GM23338 (cell line): Measurements from ENCODE around the gene ZNF208. TPM values are rescaled to one million over a fixed set of nuclear protein-coding genes. Genes with fewer than 3 reads are reported as not detected.

Experiments
- ATAC-seq: fragments of 200-7000 bp; cut with Tn5 transposase; 3 replicates; pipeline ENCODE4 v1.9.1; 2020
- DNase-seq: peaks from one replicate; pipeline ENCODE4 v3.0.0-alpha.2; 2015; ENCODE audit warnings: low spot score
- H2AFZ ChIP-seq: fragments of 200-600 bp; sonication (generic); 2 replicates; pipeline ENCODE4 v1.8.0; 2016; ENCODE audit warnings: antibody characterized with exemption, mild to moderate bottlenecking, moderate library complexity
- H3F3A ChIP-seq: fragments of 200-600 bp; sonication (generic); replicated peaks from 2 replicates; pipeline ENCODE4 v1.8.0; 2017; ENCODE audit warnings: antibody characterized with exemption, mixed run types, low read depth
- H3K27ac ChIP-seq: fragments of 200-600 bp; sonication (generic); 2 replicates; pipeline ENCODE4 v1.6.1; 2016; ENCODE audit warnings: low read depth
- H3K27me3 ChIP-seq: fragments of 200-600 bp; sonication (generic); 2 replicates; pipeline ENCODE4 v1.8.0; 2016; ENCODE audit warnings: mild to moderate bottlenecking, mixed run types, moderate library complexity; ENCODE audit not compliant: insufficient read depth
- H3K36me3 ChIP-seq: fragments of 200-600 bp; sonication (generic); 2 replicates; pipeline ENCODE4 v1.8.0; 2016; ENCODE audit warnings: mild to moderate bottlenecking; ENCODE audit not compliant: insufficient read depth
- H3K4me1 ChIP-seq: fragments of 200-600 bp; sonication (generic); 2 replicates; pipeline ENCODE4 v1.8.0; 2016; ENCODE audit warnings: mild to moderate bottlenecking, moderate library complexity; ENCODE audit not compliant: insufficient read depth
- H3K4me2 ChIP-seq: fragments of 200-600 bp; sonication (generic); 2 replicates; pipeline ENCODE4 v1.7.1; 2017; ENCODE audit warnings: mixed run types
- H3K4me3 ChIP-seq: fragments of 200-600 bp; sonication (generic); 2 replicates; pipeline ENCODE4 v1.6.1; 2016; ENCODE audit warnings: mixed run types
- H3K79me2 ChIP-seq: fragments of 200-600 bp; sonication (generic); replicated peaks from 2 replicates; pipeline ENCODE4 v1.8.0; 2017; ENCODE audit warnings: mild to moderate bottlenecking; ENCODE audit not compliant: insufficient read depth
- H3K9me2 ChIP-seq: fragments of 200-600 bp; sonication (generic); 2 replicates; pipeline ENCODE4 v1.8.0; 2017; ENCODE audit not compliant: insufficient read depth
- H4K20me1 ChIP-seq: fragments of 200-600 bp; sonication (generic); replicated peaks from 2 replicates; pipeline ENCODE4 v1.8.0; 2017; ENCODE audit warnings: mild to moderate bottlenecking; ENCODE audit not compliant: insufficient read depth
- H3K27ac Mint-ChIP-seq: 2 replicates; pipeline ENCODE4 v1.8.0; 2020; ENCODE audit warnings: inconsistent platforms, mild to moderate bottlenecking, moderate library complexity, mixed read lengths
- H3K27me3 Mint-ChIP-seq: 3 replicates; pipeline ENCODE4 v1.8.0; 2022; ENCODE audit warnings: low read depth, mild to moderate bottlenecking, moderate library complexity, mixed read lengths, inconsistent platforms; ENCODE audit not compliant: insufficient read depth, poor library complexity
- H3K36me3 Mint-ChIP-seq: 3 replicates; pipeline ENCODE4 v1.8.0; 2021; ENCODE audit warnings: low read depth, mild to moderate bottlenecking, inconsistent platforms, moderate library complexity, mixed read lengths
- H3K4me1 Mint-ChIP-seq: 3 replicates; pipeline ENCODE4 v1.8.0; 2020; ENCODE audit warnings: mild to moderate bottlenecking, inconsistent platforms, mixed read lengths
- H3K4me3 Mint-ChIP-seq: 3 replicates; pipeline ENCODE4 v1.8.0; 2021; ENCODE audit warnings: moderate library complexity, mild to moderate bottlenecking, inconsistent platforms, mixed read lengths
- H3K9me3 Mint-ChIP-seq: 3 replicates; pipeline ENCODE4 v1.8.0; 2020; ENCODE audit warnings: moderate library complexity, mild to moderate bottlenecking, inconsistent platforms, mixed read lengths
- CREB1 ChIP-seq: fragments of 250-450 bp; sonication (Bioruptor Pico); IDR thresholded peaks from 2 replicates; pipeline ENCODE4 v1.5.0; 2020; ENCODE audit warnings: low read depth, mild to moderate bottlenecking, moderate library complexity
- EZH2 ChIP-seq: fragments of 200-600 bp; sonication (generic); IDR thresholded peaks from one replicate; pipeline ENCODE4 v1.8.0; 2017; ENCODE audit warnings: antibody characterized with exemption, mild to moderate bottlenecking, low read depth; ENCODE audit not compliant: unreplicated experiment
- EZH2phosphoT487 ChIP-seq: fragments of 200-600 bp; sonication (generic); IDR thresholded peaks from one replicate; pipeline ENCODE4 v1.8.1; 2018; ENCODE audit warnings: antibody characterized with exemption; ENCODE audit not compliant: unreplicated experiment
- JUNB ChIP-seq: IDR thresholded peaks from one replicate; pipeline ENCODE4 v1.6.1; 2016; ENCODE audit warnings: antibody characterized with exemption; ENCODE audit not compliant: unreplicated experiment
- NANOG ChIP-seq: IDR thresholded peaks from 2 replicates; pipeline ENCODE4 v1.6.1; 2016; ENCODE audit warnings: antibody characterized with exemption, borderline replicate concordance
- POLR2AphosphoS5 ChIP-seq: IDR thresholded peaks from 2 replicates; pipeline ENCODE4 v1.6.1; 2016; ENCODE audit warnings: antibody characterized with exemption, low read depth
- STAT1 ChIP-seq: IDR thresholded peaks from one replicate; pipeline ENCODE4 v1.6.1; 2016; ENCODE audit warnings: antibody characterized with exemption; ENCODE audit not compliant: unreplicated experiment
- ZNF114 ChIP-seq: fragments of 250-450 bp; sonication (Bioruptor Pico); IDR thresholded peaks from 2 replicates; pipeline ENCODE4 v1.5.0; 2020; ENCODE audit warnings: mild to moderate bottlenecking, moderate library complexity
- ZNF331 ChIP-seq: fragments of 250-450 bp; sonication (Bioruptor Pico); IDR thresholded peaks from 2 replicates; pipeline ENCODE4 v1.5.0; 2020; ENCODE audit warnings: low read depth, mild to moderate bottlenecking, moderate library complexity
- polyA plus RNA-seq: library from polyadenylated mRNA; unstranded; fragments of >200 nt; fragmentation: Nextera tagmentation; extraction: Ambion mirVana; gene quantifications from 2 replicates; pipeline ENCODE4 v1.2.1, GENCODE V29; 2016
- total RNA-seq: library from RNA; depleted of rRNA; stranded (reverse); fragments of >200 nt; shearing (Covaris generic); gene quantifications from 2 replicates; pipeline ENCODE4 v1.2.3, GENCODE V29; 2014
- TF ChIP-seq, protein P1 (sequence below): IDR thresholded peaks from one replicate; pipeline ENCODE4 v1.6.1; 2018; ENCODE audit warnings: antibody characterized with exemption; ENCODE audit not compliant: unreplicated experiment
- TF ChIP-seq, protein P2 (sequence below), 2 experiments: fragments of 200-600 bp in 1 of 2; sonication (generic) in 1 of 2; conservative IDR thresholded peaks; 2 replicates each; pipeline versions ENCODE4 v1.5.1 to v1.6.1; 2016 to 2017; ENCODE audit warnings: antibody characterized with exemption in 2 of 2, low read depth in 2 of 2, mild to moderate bottlenecking in 2 of 2, moderate library complexity in 1 of 2
- TF ChIP-seq, protein P3 (sequence below): fragments of 250-450 bp; sonication (Bioruptor Pico); IDR thresholded peaks from 2 replicates; pipeline ENCODE4 v1.5.0; 2020; ENCODE audit warnings: mild to moderate bottlenecking, moderate library complexity
- TF ChIP-seq, protein P4 (sequence below): IDR thresholded peaks from 2 replicates; pipeline ENCODE4 v1.6.1; 2016; ENCODE audit warnings: antibody characterized with exemption

ZNF208 gene
- total and polyA plus RNA-seq, 2 experiments from 2014 or later: 1.1 TPM; not detected in 1

DNA sequence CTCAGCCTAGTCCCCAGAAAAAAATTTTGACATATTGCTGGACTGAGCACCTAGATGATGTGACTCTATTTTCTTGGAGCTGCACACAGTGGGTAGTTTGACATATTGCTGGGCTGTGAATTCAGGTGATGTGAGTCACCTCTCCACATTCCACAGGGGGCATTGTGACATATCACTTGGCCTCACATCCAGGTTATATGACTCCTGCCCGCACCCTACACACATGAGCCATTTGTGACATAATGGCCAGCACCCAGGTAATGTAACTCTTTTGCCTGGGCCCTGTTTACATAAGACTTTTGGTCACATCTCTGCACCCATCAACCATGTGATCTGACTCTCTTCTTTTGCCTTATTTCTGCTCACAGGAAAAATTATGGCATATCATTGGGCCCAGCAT lies 119.7 kb downstream of the ZNF208 start:
- Mint-ChIP-seq H3K9me3 (peaks cover 96% of the 10 kb centered on the region), H3K27ac (no peak overlapping the region), H3K4me3 (no peak overlapping the region), H3K27me3 (peaks cover 2% of the 10 kb centered on the region), H3K36me3 (peaks cover 33% of the 10 kb centered on the region), H3K4me1 (no peaks in the 10 kb centered on the region)
- Histone ChIP-seq H3K27ac (no peak overlapping the region), H3K9me2 (no peaks in the 10 kb centered on the region), H3K79me2 (no peaks in the 10 kb centered on the region), H3K4me2 (no peak overlapping the region), H3K4me3 (no peak overlapping the region), H4K20me1 (no peaks in the 10 kb centered on the region), H3K4me1 (no peaks in the 10 kb centered on the region), H3K27me3 (no peaks in the 10 kb centered on the region), H3K36me3 (no peaks in the 10 kb centered on the region), H2AFZ (no peak overlapping the region), H3F3A (no peaks in the 10 kb centered on the region)
- no peak for ATAC-seq
- no peak for DNase-seq
- TF ChIP-seq, protein P1, sequence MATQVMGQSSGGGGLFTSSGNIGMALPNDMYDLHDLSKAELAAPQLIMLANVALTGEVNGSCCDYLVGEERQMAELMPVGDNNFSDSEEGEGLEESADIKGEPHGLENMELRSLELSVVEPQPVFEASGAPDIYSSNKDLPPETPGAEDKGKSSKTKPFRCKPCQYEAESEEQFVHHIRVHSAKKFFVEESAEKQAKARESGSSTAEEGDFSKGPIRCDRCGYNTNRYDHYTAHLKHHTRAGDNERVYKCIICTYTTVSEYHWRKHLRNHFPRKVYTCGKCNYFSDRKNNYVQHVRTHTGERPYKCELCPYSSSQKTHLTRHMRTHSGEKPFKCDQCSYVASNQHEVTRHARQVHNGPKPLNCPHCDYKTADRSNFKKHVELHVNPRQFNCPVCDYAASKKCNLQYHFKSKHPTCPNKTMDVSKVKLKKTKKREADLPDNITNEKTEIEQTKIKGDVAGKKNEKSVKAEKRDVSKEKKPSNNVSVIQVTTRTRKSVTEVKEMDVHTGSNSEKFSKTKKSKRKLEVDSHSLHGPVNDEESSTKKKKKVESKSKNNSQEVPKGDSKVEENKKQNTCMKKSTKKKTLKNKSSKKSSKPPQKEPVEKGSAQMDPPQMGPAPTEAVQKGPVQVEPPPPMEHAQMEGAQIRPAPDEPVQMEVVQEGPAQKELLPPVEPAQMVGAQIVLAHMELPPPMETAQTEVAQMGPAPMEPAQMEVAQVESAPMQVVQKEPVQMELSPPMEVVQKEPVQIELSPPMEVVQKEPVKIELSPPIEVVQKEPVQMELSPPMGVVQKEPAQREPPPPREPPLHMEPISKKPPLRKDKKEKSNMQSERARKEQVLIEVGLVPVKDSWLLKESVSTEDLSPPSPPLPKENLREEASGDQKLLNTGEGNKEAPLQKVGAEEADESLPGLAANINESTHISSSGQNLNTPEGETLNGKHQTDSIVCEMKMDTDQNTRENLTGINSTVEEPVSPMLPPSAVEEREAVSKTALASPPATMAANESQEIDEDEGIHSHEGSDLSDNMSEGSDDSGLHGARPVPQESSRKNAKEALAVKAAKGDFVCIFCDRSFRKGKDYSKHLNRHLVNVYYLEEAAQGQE: no peak
- TF ChIP-seq ZNF114 (CRISPR knock-in tag) (no peak), CREB1 (CRISPR knock-in tag) (no peak), ZNF331 (CRISPR knock-in tag) (no peak), NANOG (no peak), STAT1 (no peak), POLR2AphosphoS5 (no peak), EZH2 (no peak), EZH2phosphoT487 (no peak), JUNB (no peak)
- TF ChIP-seq, protein P2, sequence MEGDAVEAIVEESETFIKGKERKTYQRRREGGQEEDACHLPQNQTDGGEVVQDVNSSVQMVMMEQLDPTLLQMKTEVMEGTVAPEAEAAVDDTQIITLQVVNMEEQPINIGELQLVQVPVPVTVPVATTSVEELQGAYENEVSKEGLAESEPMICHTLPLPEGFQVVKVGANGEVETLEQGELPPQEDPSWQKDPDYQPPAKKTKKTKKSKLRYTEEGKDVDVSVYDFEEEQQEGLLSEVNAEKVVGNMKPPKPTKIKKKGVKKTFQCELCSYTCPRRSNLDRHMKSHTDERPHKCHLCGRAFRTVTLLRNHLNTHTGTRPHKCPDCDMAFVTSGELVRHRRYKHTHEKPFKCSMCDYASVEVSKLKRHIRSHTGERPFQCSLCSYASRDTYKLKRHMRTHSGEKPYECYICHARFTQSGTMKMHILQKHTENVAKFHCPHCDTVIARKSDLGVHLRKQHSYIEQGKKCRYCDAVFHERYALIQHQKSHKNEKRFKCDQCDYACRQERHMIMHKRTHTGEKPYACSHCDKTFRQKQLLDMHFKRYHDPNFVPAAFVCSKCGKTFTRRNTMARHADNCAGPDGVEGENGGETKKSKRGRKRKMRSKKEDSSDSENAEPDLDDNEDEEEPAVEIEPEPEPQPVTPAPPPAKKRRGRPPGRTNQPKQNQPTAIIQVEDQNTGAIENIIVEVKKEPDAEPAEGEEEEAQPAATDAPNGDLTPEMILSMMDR (conservative IDR thresholded peaks at IDR 0.05; ENCODE audit: low read depth in 2 of 2): no peak
- TF ChIP-seq, protein P3, sequence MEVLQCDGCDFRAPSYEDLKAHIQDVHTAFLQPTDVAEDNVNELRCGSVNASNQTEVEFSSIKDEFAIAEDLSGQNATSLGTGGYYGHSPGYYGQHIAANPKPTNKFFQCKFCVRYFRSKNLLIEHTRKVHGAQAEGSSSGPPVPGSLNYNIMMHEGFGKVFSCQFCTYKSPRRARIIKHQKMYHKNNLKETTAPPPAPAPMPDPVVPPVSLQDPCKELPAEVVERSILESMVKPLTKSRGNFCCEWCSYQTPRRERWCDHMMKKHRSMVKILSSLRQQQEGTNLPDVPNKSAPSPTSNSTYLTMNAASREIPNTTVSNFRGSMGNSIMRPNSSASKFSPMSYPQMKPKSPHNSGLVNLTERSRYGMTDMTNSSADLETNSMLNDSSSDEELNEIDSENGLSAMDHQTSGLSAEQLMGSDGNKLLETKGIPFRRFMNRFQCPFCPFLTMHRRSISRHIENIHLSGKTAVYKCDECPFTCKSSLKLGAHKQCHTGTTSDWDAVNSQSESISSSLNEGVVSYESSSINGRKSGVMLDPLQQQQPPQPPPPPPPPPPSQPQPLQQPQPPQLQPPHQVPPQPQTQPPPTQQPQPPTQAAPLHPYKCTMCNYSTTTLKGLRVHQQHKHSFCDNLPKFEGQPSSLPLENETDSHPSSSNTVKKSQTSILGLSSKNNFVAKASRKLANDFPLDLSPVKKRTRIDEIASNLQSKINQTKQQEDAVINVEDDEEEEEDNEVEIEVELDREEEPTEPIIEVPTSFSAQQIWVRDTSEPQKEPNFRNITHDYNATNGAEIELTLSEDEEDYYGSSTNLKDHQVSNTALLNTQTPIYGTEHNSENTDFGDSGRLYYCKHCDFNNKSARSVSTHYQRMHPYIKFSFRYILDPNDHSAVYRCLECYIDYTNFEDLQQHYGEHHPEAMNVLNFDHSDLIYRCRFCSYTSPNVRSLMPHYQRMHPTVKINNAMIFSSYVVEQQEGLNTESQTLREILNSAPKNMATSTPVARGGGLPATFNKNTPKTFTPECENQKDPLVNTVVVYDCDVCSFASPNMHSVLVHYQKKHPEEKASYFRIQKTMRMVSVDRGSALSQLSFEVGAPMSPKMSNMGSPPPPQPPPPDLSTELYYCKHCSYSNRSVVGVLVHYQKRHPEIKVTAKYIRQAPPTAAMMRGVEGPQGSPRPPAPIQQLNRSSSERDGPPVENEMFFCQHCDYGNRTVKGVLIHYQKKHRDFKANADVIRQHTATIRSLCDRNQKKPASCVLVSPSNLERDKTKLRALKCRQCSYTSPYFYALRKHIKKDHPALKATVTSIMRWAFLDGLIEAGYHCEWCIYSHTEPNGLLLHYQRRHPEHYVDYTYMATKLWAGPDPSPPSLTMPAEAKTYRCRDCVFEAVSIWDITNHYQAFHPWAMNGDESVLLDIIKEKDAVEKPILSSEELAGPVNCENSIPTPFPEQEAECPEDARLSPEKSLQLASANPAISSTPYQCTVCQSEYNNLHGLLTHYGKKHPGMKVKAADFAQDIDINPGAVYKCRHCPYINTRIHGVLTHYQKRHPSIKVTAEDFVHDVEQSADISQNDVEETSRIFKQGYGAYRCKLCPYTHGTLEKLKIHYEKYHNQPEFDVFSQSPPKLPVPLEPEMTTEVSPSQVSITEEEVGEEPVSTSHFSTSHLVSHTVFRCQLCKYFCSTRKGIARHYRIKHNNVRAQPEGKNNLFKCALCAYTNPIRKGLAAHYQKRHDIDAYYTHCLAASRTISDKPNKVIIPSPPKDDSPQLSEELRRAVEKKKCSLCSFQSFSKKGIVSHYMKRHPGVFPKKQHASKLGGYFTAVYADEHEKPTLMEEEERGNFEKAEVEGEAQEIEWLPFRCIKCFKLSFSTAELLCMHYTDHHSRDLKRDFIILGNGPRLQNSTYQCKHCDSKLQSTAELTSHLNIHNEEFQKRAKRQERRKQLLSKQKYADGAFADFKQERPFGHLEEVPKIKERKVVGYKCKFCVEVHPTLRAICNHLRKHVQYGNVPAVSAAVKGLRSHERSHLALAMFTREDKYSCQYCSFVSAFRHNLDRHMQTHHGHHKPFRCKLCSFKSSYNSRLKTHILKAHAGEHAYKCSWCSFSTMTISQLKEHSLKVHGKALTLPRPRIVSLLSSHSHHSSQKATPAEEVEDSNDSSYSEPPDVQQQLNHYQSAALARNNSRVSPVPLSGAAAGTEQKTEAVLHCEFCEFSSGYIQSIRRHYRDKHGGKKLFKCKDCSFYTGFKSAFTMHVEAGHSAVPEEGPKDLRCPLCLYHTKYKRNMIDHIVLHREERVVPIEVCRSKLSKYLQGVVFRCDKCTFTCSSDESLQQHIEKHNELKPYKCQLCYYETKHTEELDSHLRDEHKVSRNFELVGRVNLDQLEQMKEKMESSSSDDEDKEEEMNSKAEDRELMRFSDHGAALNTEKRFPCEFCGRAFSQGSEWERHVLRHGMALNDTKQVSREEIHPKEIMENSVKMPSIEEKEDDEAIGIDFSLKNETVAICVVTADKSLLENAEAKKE: no peak
- TF ChIP-seq, protein P4, sequence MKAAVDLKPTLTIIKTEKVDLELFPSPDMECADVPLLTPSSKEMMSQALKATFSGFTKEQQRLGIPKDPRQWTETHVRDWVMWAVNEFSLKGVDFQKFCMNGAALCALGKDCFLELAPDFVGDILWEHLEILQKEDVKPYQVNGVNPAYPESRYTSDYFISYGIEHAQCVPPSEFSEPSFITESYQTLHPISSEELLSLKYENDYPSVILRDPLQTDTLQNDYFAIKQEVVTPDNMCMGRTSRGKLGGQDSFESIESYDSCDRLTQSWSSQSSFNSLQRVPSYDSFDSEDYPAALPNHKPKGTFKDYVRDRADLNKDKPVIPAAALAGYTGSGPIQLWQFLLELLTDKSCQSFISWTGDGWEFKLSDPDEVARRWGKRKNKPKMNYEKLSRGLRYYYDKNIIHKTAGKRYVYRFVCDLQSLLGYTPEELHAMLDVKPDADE: no peak
